G401 (cell line): ENCODE measurements around the gene VPS25. TPM values are rescaled to one million over a fixed set of nuclear protein-coding genes. Genes with fewer than 3 reads are reported as not detected.
A peak's percentile ranks its signal among the peaks of the same experiment; 100 is the strongest.
"Not testable (repeated sequence)": the region's sequence is repeated elsewhere in the genome, so short reads cannot be mapped to it uniquely, and the experiment has no call there.

Source experiments
- DNase-seq: peaks from one replicate; pipeline ENCODE4 v3.0.0-alpha.2; 2015; ENCODE audit warnings: low spot score
- in situ Hi-C: cut with HindIII; loops from 2 replicates; pipeline ENCODE4 v1.10.0; 2016; ENCODE audit warnings: low sequenced_read_pairs, mixed read lengths
- total RNA-seq: library from RNA; depleted of rRNA; stranded (reverse); fragments of >200 nt; shearing (Covaris generic); gene quantifications from 2 replicates; pipeline ENCODE4 v1.2.3, GENCODE V29; 2014; rRNA removed

Gene VPS25
- total RNA-seq: 150 and 199 TPM in 2 replicates

DNA sequence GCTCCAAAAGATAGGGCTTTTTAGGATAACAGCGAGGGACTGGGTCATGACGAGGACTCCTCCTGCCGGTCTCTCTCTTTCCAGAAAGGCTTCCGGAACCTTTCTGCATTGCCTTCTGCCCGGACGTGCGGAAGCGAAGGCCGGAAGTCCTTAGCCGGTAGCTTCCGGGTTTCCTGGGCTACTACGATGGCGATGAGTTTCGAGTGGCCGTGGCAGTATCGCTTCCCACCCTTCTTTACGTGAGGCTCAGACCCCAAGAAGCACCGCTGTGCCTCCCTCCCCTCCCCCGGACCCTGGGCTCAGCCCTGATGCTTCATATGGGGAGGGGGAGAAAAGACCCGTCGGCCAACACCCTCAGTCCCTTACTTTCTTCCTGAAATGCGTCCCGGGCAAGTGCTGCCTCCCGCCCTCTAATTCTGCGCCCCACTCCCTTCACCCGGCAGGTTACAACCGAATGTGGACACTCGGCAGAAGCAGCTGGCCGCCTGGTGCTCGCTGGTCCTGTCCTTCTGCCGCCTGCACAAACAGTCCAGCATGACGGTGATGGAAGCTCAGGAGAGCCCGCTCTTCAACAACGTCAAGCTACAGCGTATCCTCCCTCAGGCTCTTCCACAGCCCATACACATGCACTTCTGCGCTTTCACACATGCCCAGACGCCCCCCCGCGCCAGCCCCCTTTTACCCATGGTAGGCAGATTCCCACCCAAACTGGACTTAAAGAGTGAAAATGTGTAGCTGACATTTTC, at the start of gene VPS25:
Gene VPS25 (plus strand): TSS at position 160 of the 746 bp plus-strand sequence. CDS start 27 bp downstream, at position 187.
- peak; percentile 89 for DNase-seq
- in situ Hi-C loops: no loop called here

- no peak for DNase-seq
- in situ Hi-C loops: no loop called here
Observed at GRCh38 chr17:42723636-42724035, 49.6 kb upstream of the VPS25 start.

- DNase-seq: no peak
- in situ Hi-C loops: no loop called here
Observed at GRCh38 chr17:42725143-42725542, 48.1 kb upstream of the VPS25 start.

GRCh38 chr17:42740699-42741098, 32.5 kb upstream of the VPS25 start:
- no peak for DNase-seq
- in situ Hi-C loops: no loop called here

DNA sequence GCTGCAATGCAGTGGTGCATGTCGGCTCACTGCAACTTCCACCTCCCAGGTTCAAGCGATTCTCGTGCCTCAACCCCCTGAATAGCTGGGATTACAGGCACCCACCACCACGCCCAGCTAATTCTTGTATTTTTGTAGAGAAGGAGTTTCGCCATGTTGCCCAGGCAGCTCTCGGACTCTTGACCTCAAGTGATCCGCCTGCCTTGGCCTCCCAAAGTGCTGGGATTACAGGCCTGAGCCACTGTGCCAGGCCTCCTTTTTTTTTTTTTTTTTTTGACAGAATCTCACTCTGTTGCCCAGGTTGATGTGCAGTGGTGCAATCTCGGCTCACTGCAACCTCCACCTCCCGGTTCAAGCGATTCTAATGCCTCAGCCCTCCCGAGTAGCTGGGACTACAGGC, 30.3 kb upstream of the VPS25 start:
- in situ Hi-C loops, DNase-seq: not testable (repeated sequence)

GRCh38 chr17:42743595-42744282, 29.5 kb upstream of the VPS25 start:
- in situ Hi-C loops: no loop called here
- DNase-seq: no peak

- DNase-seq: peak; percentile 64
- in situ Hi-C loops: no loop called here
Observed at GRCh38 chr17:42744283-42744805, 28.9 kb upstream of the VPS25 start.

DNA sequence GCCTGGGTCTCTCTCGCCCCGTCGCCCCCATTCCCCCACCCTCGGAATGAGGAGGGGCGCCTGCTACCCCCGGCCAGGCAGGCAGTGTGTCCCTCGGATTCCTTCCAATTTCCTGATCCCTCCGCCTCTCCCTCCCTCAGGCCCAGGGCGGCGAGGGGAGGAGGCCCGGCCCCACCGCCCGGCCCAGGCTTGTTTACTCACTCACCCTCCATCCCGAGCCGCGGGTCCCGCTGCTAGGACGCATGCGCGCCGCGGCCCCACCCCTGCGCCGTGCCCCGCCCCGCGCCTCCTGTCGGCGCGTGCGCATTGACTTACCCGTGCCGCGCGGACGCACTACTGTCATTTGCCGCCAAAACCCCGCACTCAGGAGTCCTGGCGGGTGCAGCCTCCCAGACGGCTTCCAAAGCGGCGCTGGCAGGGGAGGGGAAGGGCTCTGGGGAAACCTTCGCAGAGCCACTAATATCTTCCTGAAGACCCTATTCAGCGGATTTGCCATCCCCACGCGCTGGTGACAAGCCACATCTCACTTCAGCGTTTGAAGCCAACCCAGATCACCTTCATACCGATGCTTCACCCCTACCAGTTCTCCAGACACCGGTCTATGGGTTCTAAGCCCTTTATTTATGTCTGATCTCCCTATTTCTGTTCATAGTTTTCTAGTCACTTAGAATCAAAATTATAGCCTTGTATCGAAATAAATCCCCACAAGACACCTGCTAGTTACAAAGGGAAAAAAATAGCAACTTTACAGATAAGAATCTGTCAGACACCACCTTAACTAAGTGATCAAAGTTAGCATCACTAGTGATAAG, 28.2 kb upstream of the VPS25 start, which contains the start of gene EZH1:
Gene EZH1 (minus strand): TSS at position 235 of the 812 bp plus-strand sequence. CDS start 16,099 bp downstream, outside the sequence.
- DNase-seq: peak; percentile 89

GRCh38 chr17:42748202-42748907, 24.9 kb upstream of the VPS25 start:
- DNase-seq: no peak
- in situ Hi-C loops: no loop called here

More for the DNA sequence above, 28.2 kb upstream of the VPS25 start, which contains the start of gene EZH1:
- in situ Hi-C loops: no loop called here

GRCh38 chr17:42748908-42749798, 24.1 kb upstream of the VPS25 start:
- no peak for DNase-seq
- in situ Hi-C loops: no loop called here

DNA sequence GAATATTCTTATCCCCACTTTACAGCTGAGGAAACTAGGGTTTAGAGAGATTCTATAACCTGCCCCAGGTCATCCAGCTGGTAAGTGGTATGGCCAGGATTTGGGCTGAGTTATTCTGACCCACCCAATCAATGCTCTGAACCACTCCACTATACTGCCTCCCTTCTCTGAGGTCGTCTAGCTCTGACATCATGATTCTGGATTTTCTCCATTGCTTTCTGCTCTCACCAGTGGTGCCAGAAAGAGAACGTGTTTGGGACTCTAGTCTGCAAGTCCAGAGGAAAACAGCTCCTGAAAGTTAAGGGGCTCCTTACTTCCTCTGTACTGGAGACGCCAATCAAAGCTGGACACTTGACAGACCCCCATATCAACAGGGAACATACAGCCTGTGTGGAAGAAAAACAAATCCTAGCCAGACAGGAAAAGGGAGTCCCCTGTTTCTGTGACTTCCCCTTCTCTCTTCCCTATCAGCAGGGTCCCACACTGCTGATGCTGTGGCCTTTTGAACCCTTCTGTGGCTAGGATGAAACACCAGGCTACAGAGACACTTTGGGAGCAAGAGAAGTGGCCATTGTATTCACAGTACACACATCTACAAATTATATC, 22.4 kb upstream of the VPS25 start:
- DNase-seq: no peak
- in situ Hi-C loops: no loop called here

DNA sequence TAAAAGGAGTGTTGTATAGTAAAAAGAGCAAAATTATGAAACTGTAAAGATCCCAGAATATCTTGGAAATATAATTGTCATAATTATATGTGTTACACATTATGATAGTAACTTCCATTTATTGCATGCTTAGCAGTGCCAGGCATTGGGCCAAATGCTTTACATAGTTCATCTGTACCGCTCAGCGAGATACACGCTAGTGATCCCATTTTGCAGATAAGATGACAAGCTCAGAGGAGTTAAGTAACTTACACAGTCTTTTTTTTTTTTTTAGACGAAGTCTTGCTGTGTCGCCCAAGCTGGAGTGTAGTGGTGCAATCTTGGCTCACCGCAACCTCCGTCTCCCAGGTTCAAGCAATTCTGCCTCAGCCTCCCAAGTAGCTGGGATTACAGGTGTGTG, 21.6 kb upstream of the VPS25 start:
- in situ Hi-C loops: no loop called here

GRCh38 chr17:42754782-42755181, 18.5 kb upstream of the VPS25 start:
- DNase-seq: no peak
- in situ Hi-C loops: no loop called here

More for the DNA sequence above, 21.6 kb upstream of the VPS25 start:
- DNase-seq: no peak

GRCh38 chr17:42759982-42760651, 13.1 kb upstream of the VPS25 start:
- no peak for DNase-seq
- in situ Hi-C loops: no loop called here

GRCh38 chr17:42760652-42761581, 12.3 kb upstream of the VPS25 start, which contains the start of gene RAMP2:
TSS of gene RAMP2 (plus strand) at chr17:42761227. CDS start at chr17:42761262, 35 bp downstream.
- in situ Hi-C loops: no loop called here
- no peak for DNase-seq

- no peak for DNase-seq
- in situ Hi-C loops: no loop called here
Observed at GRCh38 chr17:42761638-42762037, 11.6 kb upstream of the VPS25 start.
